Lung (tissue), 12 donors: ENCODE measurements around the gene COPS2. TPM values are rescaled to one million over a fixed set of nuclear protein-coding genes. Genes with fewer than 3 reads are reported as not detected.

ENCODE experiments used
- ATAC-seq: fragments of 200-7000 bp; cut with Tn5 transposase; one replicate; pipeline ENCODE4 v1.9.1; 2020; ENCODE audit warnings: moderate number of reproducible peaks; ENCODE audit not compliant: insufficient read depth, low FRiP score
- DNase-seq, 3 donors: peaks; one replicate each; pipeline ENCODE4 v3.0.0-alpha.2; 2013 to 2017
- H3K27ac ChIP-seq, 2 donors: one replicate each; pipeline ENCODE4 v1.5.1; 2013; ENCODE audit warnings: mild to moderate bottlenecking in 2 of 2, moderate library complexity in 2 of 2, control low read depth in 1 of 2, inconsistent platforms in 1 of 2, low read depth in 1 of 2, low read length in 1 of 2
- H3K27me3 ChIP-seq, 3 donors: one replicate each; pipeline ENCODE4 v1.5.1; 2013; ENCODE audit warnings: low read length in 2 of 3; ENCODE audit not compliant: control insufficient read depth in 3 of 3, insufficient read depth in 3 of 3
- H3K36me3 ChIP-seq, 4 donors: one replicate each; pipeline ENCODE4 v1.5.1; 2013; ENCODE audit warnings: low read length in 4 of 4, mild to moderate bottlenecking in 1 of 4, moderate library complexity in 1 of 4; ENCODE audit not compliant: control insufficient read depth in 4 of 4, insufficient read depth in 4 of 4
- H3K4me1 ChIP-seq, 5 donors: one replicate each; pipeline ENCODE4 v1.5.1; 2013; ENCODE audit warnings: low read length in 5 of 5, mild to moderate bottlenecking in 2 of 5, moderate library complexity in 1 of 5; ENCODE audit not compliant: control insufficient read depth in 5 of 5, insufficient read depth in 5 of 5
- H3K4me3 ChIP-seq: one replicate; pipeline ENCODE4 v1.5.1; 2013; ENCODE audit warnings: mild to moderate bottlenecking, control low read depth, moderate library complexity
- H3K9ac ChIP-seq, 2 donors: one replicate each; pipeline ENCODE4 v1.5.1; 2013; ENCODE audit warnings: low read length in 2 of 2, control low read depth in 1 of 2; ENCODE audit not compliant: insufficient read depth in 1 of 2
- H3K9me3 ChIP-seq, 4 donors: one replicate each; pipeline ENCODE4 v1.5.1; 2013; ENCODE audit warnings: low read length in 3 of 4, mild to moderate bottlenecking in 1 of 4, moderate library complexity in 1 of 4; ENCODE audit not compliant: control insufficient read depth in 4 of 4, insufficient read depth in 3 of 4
- CTCF ChIP-seq: IDR thresholded peaks from 2 replicates; pipeline ENCODE4 v1.5.1; 2012; ENCODE audit warnings: mild to moderate bottlenecking; ENCODE audit errors: control extremely low read depth, extremely low read depth
- WGBS, 2 donors: extraction: QIAGEN DNeasy Blood & Tissue Kit; methylation state at CpG; one replicate each; pipeline ENCODE4 v1.1.7; 2013; 5-methylcytosine and 5-hydroxymethylcytosine counted together
- polyA plus RNA-seq, 2 donors: library from polyadenylated mRNA; stranded (reverse); fragments of 200-250 nt; gene quantifications; one replicate each; pipeline ENCODE4 v1.2.1, GENCODE V29; 2013
- total RNA-seq, 2 donors: library from RNA; depleted of rRNA in 1 of 2; stranded (reverse); fragments of >200 nt in 1 of 2; gene quantifications; one replicate each; pipeline ENCODE4 v1.2.1, GENCODE V29; 2014 to 2021
- donor health status: control.
- donor health status: control.
- donor health status: Bipolar disorder and iron deficiency.
- donor health status: healthy.
- donor health status: DM: yes; HTN: yes; CAD: no.

COPS2 gene
- total and polyA plus RNA-seq, 4 donors = 36.7 to 117 (median 43.0) TPM

GRCh38 chr15:49135342-49135857 is 20.0 kb downstream of the COPS2 start:
- H3K27ac ChIP-seq = no peak overlapping the region
- no peak for ATAC-seq
- H3K4me3 ChIP-seq = no peak overlapping the region
- 81 to 89% methylated on average over 2 of the region's 2 CpGs for WGBS, 2 donors
- H3K4me1 ChIP-seq = peaks cover 0 to 5% (median 0%) of the 10 kb centered on the region in 5 donors
- H3K9ac ChIP-seq = no peak overlapping the region
- no peaks in the 10 kb centered on the region for H3K27me3 ChIP-seq
- DNase-seq = no peak
- no peaks in the 10 kb centered on the region for H3K9me3 ChIP-seq
- TF ChIP-seq CTCF = no peak
- peaks cover 7 to 38% (median 22%) of the 10 kb centered on the region in 4 donors for H3K36me3 ChIP-seq

- 75% methylated on average over 5 of the region's 5 CpGs for WGBS, 2 donors
- Histone ChIP-seq H3K27me3 (no peaks in the 10 kb centered on the region), H3K4me1 (peaks cover 0 to 5% (median 0%) of the 10 kb centered on the region in 5 donors), H3K9ac (no peak overlapping the region), H3K9me3 (no peaks in the 10 kb centered on the region), H3K27ac (no peak overlapping the region), H3K4me3 (no peak overlapping the region), H3K36me3 (peaks cover 7 to 39% (median 21%) of the 10 kb centered on the region in 4 donors)
- no peak for TF ChIP-seq CTCF
- no peak for ATAC-seq
- no peak for DNase-seq
Observed at GRCh38 chr15:49134683-49135341, 20.6 kb downstream of the COPS2 start.

- H3K36me3 ChIP-seq = peaks cover 7 to 52% (median 25%) of the 10 kb centered on the region in 4 donors
- no peaks in the 10 kb centered on the region for H3K27me3 ChIP-seq
- no peaks in the 10 kb centered on the region for H3K9me3 ChIP-seq
- H3K9ac ChIP-seq = no peak overlapping the region
- H3K27ac ChIP-seq = no peak overlapping the region
- H3K4me1 ChIP-seq = peaks cover 0 to 3% (median 0%) of the 10 kb centered on the region in 5 donors
- DNase-seq (no peak), ATAC-seq (no peak)
- no peak for TF ChIP-seq CTCF
- WGBS, 2 donors = 80 to 94% methylated on average over 3 of the region's 3 CpGs
- no peak overlapping the region for H3K4me3 ChIP-seq
Observed at GRCh38 chr15:49131403-49131802, 24.0 kb downstream of the COPS2 start.
